ENCODE results near the gene CDCA4.

DNA sequence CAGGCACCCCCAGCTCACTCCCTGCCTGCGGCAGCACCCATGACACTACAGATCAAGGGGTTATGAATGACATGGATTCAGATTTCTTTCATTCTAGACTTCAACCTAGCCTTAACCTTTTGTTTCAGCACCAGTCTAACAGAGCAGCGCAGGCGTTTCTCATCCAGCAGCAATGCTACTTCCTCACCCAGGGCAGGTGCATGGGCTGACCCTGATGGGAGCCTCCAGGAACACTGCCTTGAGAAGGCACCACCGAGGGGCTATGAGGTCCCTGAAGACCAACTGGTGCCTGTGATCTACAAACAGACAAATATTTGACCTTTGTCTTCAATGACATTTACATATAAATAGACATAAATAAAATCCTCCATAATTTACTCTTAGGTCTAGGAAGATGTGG, 10.8 kb downstream of the CDCA4 start:
- TF ChIP-seq, protein P1, sequence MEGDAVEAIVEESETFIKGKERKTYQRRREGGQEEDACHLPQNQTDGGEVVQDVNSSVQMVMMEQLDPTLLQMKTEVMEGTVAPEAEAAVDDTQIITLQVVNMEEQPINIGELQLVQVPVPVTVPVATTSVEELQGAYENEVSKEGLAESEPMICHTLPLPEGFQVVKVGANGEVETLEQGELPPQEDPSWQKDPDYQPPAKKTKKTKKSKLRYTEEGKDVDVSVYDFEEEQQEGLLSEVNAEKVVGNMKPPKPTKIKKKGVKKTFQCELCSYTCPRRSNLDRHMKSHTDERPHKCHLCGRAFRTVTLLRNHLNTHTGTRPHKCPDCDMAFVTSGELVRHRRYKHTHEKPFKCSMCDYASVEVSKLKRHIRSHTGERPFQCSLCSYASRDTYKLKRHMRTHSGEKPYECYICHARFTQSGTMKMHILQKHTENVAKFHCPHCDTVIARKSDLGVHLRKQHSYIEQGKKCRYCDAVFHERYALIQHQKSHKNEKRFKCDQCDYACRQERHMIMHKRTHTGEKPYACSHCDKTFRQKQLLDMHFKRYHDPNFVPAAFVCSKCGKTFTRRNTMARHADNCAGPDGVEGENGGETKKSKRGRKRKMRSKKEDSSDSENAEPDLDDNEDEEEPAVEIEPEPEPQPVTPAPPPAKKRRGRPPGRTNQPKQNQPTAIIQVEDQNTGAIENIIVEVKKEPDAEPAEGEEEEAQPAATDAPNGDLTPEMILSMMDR (IDR thresholded peaks at IDR 0.05; ENCODE audit: extremely low read depth in 1 of 2, insufficient read depth in 1 of 2, low read depth in 1 of 2, low read length in 2 of 2) = no peak
- TF ChIP-seq POLR2AphosphoS5 (IDR thresholded peaks at IDR 0.05; ENCODE audit: insufficient read depth, low read depth, low read length) = no peak
- TF ChIP-seq FOS (IDR thresholded peaks at IDR 0.05; ENCODE audit: borderline replicate concordance, insufficient read depth, low read length) = no peak
- no peak for TF ChIP-seq POLR2A (IDR thresholded peaks at IDR 0.05; ENCODE audit: low read depth, low read length)
- no peak for TF ChIP-seq EZH2 (IDR thresholded peaks at IDR 0.05; ENCODE audit: borderline replicate concordance, low read depth, low read length, severe bottlenecking)
- TF ChIP-seq, protein P2, sequence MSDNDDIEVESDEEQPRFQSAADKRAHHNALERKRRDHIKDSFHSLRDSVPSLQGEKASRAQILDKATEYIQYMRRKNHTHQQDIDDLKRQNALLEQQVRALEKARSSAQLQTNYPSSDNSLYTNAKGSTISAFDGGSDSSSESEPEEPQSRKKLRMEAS (IDR thresholded peaks at IDR 0.05; ENCODE audit: insufficient read depth, insufficient read length) = no peak
- no peak for TF ChIP-seq MYC (IDR thresholded peaks at IDR 0.05; ENCODE audit: low read depth, low read length)
- TF ChIP-seq GATA2 (IDR thresholded peaks at IDR 0.05; ENCODE audit: insufficient read depth, insufficient read length, low read depth, low read length) = no peak
